NT2/D1 (cell line): ENCODE results near the gene NRXN2.

Experiments
- YY1 ChIP-seq: IDR thresholded peaks from 2 replicates; pipeline ENCODE4 v1.6.1; 2011; ENCODE audit not compliant: insufficient read length, insufficient read depth
- ZNF274 ChIP-seq: IDR thresholded peaks from 2 replicates; pipeline ENCODE4 v1.6.1; 2011; ENCODE audit warnings: mild to moderate bottlenecking, low read depth, low read length

DNA sequence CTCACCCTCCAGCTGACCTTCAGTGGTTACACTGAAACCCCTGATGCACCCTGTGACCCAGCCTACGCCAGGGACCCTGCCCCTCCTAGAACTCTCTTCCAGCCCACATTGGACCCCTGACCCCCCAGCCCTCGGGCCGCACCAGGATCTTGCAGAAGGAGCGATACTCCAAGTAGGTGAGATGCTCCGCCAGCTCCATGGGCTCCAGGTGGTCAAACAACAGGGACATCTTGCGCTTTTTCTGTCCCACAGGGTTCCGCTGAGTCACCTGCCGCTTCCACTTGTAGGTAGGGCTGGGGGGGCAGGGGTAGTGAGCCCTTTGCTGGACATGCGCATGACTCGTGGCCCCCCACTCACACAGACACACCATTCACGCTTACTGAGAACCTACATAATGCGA is 16.9 kb upstream of the NRXN2 start:
- TF ChIP-seq ZNF274: no peak
- TF ChIP-seq YY1: no peak
